HepG2 (cell line): ENCODE results near the gene SAMD10. TPM values are rescaled to one million over a fixed set of nuclear protein-coding genes. Genes with fewer than 3 reads are reported as not detected.

Experiments
- IKZF1 ChIP-seq: fragments of 450-650 bp; IDR thresholded peaks from 2 replicates; pipeline ENCODE4 v1.7.1; 2016
- MED13 ChIP-seq: sonication (generic); formaldehyde crosslinking; IDR thresholded peaks from 2 replicates; pipeline ENCODE4 v1.5.0; 2020; ENCODE audit warnings: missing genetic modification reagents
- MTF1 ChIP-seq: sonication (generic); formaldehyde crosslinking; IDR thresholded peaks from 2 replicates; pipeline ENCODE4 v1.5.0; 2020; ENCODE audit warnings: missing genetic modification reagents
- PAWR ChIP-seq: sonication (generic); formaldehyde crosslinking; IDR thresholded peaks from 2 replicates; pipeline ENCODE4 v1.4.0; 2020; ENCODE audit warnings: missing genetic modification reagents, mild to moderate bottlenecking, borderline replicate concordance
- STAT5B ChIP-seq: sonication (generic); formaldehyde crosslinking; IDR thresholded peaks from 2 replicates; pipeline ENCODE4 v1.4.0; 2020; ENCODE audit warnings: missing genetic modification reagents
- SUZ12 ChIP-seq: fragments of 150-350 bp; IDR thresholded peaks from 2 replicates; pipeline ENCODE4 v1.6.1; 2014; ENCODE audit warnings: low read depth, low read length
- TCF7L2 ChIP-seq: IDR thresholded peaks from 2 replicates; pipeline ENCODE4 v1.6.1; 2011; ENCODE audit warnings: mild to moderate bottlenecking, low read depth, low read length, moderate library complexity
- ZBTB1 ChIP-seq: sonication (generic); formaldehyde crosslinking; IDR thresholded peaks from 2 replicates; pipeline ENCODE4 v1.4.0; 2020; ENCODE audit warnings: missing genetic modification reagents, borderline replicate concordance
- ZNF253 ChIP-seq: sonication (generic); formaldehyde crosslinking; IDR thresholded peaks from 2 replicates; pipeline ENCODE4 v1.8.0; 2022; ENCODE audit warnings: mild to moderate bottlenecking, missing genetic modification reagents, borderline replicate concordance
- ZNF431 ChIP-seq: sonication (generic); formaldehyde crosslinking; IDR thresholded peaks from 2 replicates; pipeline ENCODE4 v1.9.0; 2022; ENCODE audit warnings: missing genetic modification reagents, low read depth, mild to moderate bottlenecking, borderline replicate concordance
- ZNF572 ChIP-seq: sonication (generic); formaldehyde crosslinking; IDR thresholded peaks from 2 replicates; pipeline ENCODE4 v1.5.1; 2020; ENCODE audit warnings: mild to moderate bottlenecking, missing genetic modification reagents
- ZNF703 ChIP-seq: sonication (generic); formaldehyde crosslinking; IDR thresholded peaks from 2 replicates; pipeline ENCODE4 v1.5.1; 2020; ENCODE audit warnings: missing genetic modification reagents, mild to moderate bottlenecking, moderate library complexity, borderline replicate concordance
- polyA plus RNA-seq, 8 experiments: library from polyadenylated mRNA; depleted of rRNA in 3 of 8; stranded (reverse) in 7 of 8; unstranded in 1 of 8; fragments of >200 nt; fragmentation: Illumina TruSeq in 4 of 8; extraction: Trizol in 4 of 8; gene quantifications; 2 replicates each; pipeline versions ENCODE4 v1.2.1 to v1.2.3, GENCODE V29; 2011 to 2016; ENCODE audit warnings: low read depth in 4 of 8, missing spikeins in 1 of 8, mixed read lengths in 1 of 8; ENCODE audit not compliant: insufficient read depth in 1 of 8
- total RNA-seq, 5 experiments: library from RNA; depleted of rRNA; stranded (reverse); fragments of >200 nt; fragmentation: Illumina TruSeq; extraction: Trizol; gene quantifications; 2 replicates each; pipeline ENCODE4 v1.2.3, GENCODE V29; 2016; ENCODE audit warnings: low read depth in 1 of 5
- TF ChIP-seq, protein P1 (sequence below): sonication (generic); formaldehyde crosslinking; IDR thresholded peaks from 2 replicates; pipeline ENCODE4 v1.4.0; 2020; ENCODE audit warnings: mild to moderate bottlenecking, missing genetic modification reagents
- TF ChIP-seq, protein P2 (sequence below): sonication (generic); formaldehyde crosslinking; IDR thresholded peaks from 2 replicates; pipeline ENCODE4 v1.4.0; 2020; ENCODE audit warnings: mild to moderate bottlenecking, missing genetic modification reagents
- TF ChIP-seq, protein P3 (sequence below): sonication (generic); formaldehyde crosslinking; IDR thresholded peaks from 2 replicates; pipeline ENCODE4 v1.5.1; 2020; ENCODE audit warnings: missing genetic modification reagents, mild to moderate bottlenecking, borderline replicate concordance
- TF ChIP-seq, protein P4 (sequence below): sonication (generic); formaldehyde crosslinking; IDR thresholded peaks from 2 replicates; pipeline ENCODE4 v1.5.1; 2020; ENCODE audit warnings: mild to moderate bottlenecking, missing genetic modification reagents
- TF ChIP-seq, protein P5 (sequence below): sonication (generic); formaldehyde crosslinking; IDR thresholded peaks from 2 replicates; pipeline ENCODE4 v1.4.0; 2020; ENCODE audit warnings: missing genetic modification reagents

SAMD10 gene
- total and polyA plus RNA-seq, 2 of the 13 experiments (the other 11 are each of a cell fraction or from before 2014, with no cell fraction given) = 6.1 to 11.0 TPM

DNA sequence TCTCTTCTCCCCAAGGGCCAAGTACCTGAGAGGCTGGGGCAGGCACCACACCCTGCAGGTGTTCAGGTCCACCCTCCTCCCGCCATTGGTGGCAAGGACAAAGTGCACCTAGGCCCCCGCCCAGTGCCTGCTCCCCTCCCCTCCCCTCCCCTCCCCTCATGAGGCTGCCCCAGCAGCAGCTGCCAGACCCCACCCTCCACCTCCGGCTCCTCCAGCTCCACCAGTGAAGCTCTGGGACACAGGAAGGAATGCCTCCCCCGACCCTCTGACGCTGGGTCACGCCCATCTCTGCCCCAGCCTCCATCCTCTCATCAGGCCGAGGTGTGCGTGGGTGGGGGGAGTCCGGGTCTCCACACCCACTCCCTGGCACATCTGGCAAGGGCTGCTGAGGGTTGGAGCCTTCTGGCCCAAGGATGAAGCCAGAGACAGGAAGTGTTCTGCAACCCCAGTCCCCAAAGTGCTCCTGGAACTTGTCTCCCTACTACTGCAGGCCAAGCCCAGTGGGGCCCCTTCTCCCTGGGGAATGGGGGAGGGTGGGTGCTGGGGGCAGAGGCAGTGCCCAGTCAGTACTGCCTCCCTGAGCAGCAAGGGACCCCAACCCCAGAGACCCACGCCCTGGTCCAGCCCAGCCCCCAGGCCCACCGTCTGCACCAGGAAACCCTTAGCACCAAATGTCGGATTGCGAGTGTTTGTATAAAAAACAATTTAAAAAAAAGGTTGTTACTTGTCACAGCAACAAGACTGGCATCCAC lies 21.6 kb downstream of the SAMD10 start (continued):
- TF ChIP-seq, protein P1, sequence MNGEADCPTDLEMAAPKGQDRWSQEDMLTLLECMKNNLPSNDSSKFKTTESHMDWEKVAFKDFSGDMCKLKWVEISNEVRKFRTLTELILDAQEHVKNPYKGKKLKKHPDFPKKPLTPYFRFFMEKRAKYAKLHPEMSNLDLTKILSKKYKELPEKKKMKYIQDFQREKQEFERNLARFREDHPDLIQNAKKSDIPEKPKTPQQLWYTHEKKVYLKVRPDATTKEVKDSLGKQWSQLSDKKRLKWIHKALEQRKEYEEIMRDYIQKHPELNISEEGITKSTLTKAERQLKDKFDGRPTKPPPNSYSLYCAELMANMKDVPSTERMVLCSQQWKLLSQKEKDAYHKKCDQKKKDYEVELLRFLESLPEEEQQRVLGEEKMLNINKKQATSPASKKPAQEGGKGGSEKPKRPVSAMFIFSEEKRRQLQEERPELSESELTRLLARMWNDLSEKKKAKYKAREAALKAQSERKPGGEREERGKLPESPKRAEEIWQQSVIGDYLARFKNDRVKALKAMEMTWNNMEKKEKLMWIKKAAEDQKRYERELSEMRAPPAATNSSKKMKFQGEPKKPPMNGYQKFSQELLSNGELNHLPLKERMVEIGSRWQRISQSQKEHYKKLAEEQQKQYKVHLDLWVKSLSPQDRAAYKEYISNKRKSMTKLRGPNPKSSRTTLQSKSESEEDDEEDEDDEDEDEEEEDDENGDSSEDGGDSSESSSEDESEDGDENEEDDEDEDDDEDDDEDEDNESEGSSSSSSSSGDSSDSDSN (CRISPR knock-in tag) = 0 out of 2 replicates have a peak, but pooled peaks have one; percentile 9
- TF ChIP-seq PAWR (CRISPR knock-in tag) (no peak), ZNF253 (CRISPR knock-in tag) (no peak), SUZ12 (no peak), ZBTB1 (no peak), STAT5B (CRISPR knock-in tag) (no peak), MTF1 (CRISPR knock-in tag) (no peak), MED13 (0 out of 2 replicates have a peak, but pooled peaks have one; percentile 43), TCF7L2 (no peak), ZNF431 (CRISPR knock-in tag) (no peak), ZNF572 (no peak), ZNF703 (no peak), IKZF1 (no peak)
- TF ChIP-seq, protein P2, sequence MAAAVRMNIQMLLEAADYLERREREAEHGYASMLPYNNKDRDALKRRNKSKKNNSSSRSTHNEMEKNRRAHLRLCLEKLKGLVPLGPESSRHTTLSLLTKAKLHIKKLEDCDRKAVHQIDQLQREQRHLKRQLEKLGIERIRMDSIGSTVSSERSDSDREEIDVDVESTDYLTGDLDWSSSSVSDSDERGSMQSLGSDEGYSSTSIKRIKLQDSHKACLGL = no peak
- TF ChIP-seq, protein P3, sequence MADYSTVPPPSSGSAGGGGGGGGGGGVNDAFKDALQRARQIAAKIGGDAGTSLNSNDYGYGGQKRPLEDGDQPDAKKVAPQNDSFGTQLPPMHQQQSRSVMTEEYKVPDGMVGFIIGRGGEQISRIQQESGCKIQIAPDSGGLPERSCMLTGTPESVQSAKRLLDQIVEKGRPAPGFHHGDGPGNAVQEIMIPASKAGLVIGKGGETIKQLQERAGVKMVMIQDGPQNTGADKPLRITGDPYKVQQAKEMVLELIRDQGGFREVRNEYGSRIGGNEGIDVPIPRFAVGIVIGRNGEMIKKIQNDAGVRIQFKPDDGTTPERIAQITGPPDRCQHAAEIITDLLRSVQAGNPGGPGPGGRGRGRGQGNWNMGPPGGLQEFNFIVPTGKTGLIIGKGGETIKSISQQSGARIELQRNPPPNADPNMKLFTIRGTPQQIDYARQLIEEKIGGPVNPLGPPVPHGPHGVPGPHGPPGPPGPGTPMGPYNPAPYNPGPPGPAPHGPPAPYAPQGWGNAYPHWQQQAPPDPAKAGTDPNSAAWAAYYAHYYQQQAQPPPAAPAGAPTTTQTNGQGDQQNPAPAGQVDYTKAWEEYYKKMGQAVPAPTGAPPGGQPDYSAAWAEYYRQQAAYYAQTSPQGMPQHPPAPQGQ (CRISPR knock-in tag) = no peak
- TF ChIP-seq, protein P4, sequence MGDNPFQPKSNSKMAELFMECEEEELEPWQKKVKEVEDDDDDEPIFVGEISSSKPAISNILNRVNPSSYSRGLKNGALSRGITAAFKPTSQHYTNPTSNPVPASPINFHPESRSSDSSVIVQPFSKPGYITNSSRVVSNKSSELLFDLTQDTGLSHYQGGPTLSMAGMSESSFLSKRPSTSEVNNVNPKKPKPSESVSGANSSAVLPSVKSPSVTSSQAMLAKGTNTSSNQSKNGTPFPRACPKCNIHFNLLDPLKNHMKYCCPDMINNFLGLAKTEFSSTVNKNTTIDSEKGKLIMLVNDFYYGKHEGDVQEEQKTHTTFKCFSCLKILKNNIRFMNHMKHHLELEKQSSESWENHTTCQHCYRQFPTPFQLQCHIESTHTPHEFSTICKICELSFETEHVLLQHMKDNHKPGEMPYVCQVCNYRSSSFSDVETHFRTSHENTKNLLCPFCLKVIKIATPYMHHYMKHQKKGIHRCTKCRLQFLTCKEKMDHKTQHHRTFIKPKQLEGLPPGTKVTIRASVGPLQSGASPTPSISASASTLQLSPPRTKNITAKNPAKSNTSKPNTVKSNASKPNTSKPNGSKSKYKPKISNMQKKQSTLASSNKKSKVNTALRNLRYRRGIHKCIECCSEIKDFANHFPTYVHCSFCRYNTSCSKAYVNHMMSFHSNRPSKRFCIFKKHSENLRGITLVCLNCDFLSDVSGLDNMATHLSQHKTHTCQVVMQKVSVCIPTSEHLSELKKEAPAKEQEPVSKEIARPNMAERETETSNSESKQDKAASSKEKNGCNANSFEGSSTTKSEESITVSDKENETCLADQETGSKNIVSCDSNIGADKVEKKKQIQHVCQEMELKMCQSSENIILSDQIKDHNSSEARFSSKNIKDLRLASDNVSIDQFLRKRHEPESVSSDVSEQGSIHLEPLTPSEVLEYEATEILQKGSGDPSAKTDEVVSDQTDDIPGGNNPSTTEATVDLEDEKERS (CRISPR knock-in tag) = no peak
- TF ChIP-seq, protein P5, sequence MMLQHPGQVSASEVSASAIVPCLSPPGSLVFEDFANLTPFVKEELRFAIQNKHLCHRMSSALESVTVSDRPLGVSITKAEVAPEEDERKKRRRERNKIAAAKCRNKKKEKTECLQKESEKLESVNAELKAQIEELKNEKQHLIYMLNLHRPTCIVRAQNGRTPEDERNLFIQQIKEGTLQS = no peak
